Erythroblast (primary cell): ENCODE data around the gene OR1F1.
"Not testable (repeated sequence)": the region's sequence is repeated elsewhere in the genome, so short reads cannot be mapped to it uniquely, and the experiment has no call there.

ENCODE experiments used
- DNase-seq, 2 experiments: peaks; one replicate each; lab custom pipeline; 2025; lab: John Stamatoyannopoulos, UW
- GATA1 ChIP-seq: IDR thresholded peaks from 2 replicates; pipeline ENCODE4 v1.6.1; 2011; ENCODE audit warnings: low read depth, mild to moderate bottlenecking, control low read depth, low read length, moderate library complexity
- POLR2A ChIP-seq: IDR thresholded peaks from 2 replicates; pipeline ENCODE4 v1.6.1; 2011; ENCODE audit warnings: mild to moderate bottlenecking, low read length

Gene OR1F1

DNA sequence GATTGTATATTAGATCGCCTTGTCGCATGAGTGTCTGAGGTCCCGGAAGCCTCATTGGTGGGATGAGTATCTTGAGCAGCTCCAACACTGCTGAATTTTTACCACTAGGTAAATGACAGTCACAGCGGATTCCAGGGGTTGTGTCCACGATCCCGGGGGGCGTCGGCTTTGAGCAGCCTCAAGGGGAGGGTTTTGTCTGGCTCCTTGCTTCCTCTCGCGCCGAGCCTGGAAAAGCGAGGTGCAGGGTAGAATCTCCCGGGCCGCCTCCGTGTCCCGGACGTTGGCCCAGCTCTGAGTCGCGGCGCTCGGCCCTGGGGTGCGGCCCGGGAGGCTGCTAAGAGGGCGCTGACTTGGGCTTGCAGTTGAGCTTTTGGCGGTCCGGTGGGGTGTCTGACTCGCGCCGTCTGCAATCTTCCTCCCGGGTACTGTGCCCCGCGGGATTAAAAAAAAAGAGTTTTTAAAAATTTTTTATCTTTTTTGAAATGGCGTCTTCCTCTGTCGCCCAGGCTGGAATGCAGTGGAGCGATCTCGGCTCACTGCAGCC, 4.5 kb downstream of the OR1F1 start:
- no peak for TF ChIP-seq GATA1
- TF ChIP-seq POLR2A = no peak
- no peak for DNase-seq

DNA sequence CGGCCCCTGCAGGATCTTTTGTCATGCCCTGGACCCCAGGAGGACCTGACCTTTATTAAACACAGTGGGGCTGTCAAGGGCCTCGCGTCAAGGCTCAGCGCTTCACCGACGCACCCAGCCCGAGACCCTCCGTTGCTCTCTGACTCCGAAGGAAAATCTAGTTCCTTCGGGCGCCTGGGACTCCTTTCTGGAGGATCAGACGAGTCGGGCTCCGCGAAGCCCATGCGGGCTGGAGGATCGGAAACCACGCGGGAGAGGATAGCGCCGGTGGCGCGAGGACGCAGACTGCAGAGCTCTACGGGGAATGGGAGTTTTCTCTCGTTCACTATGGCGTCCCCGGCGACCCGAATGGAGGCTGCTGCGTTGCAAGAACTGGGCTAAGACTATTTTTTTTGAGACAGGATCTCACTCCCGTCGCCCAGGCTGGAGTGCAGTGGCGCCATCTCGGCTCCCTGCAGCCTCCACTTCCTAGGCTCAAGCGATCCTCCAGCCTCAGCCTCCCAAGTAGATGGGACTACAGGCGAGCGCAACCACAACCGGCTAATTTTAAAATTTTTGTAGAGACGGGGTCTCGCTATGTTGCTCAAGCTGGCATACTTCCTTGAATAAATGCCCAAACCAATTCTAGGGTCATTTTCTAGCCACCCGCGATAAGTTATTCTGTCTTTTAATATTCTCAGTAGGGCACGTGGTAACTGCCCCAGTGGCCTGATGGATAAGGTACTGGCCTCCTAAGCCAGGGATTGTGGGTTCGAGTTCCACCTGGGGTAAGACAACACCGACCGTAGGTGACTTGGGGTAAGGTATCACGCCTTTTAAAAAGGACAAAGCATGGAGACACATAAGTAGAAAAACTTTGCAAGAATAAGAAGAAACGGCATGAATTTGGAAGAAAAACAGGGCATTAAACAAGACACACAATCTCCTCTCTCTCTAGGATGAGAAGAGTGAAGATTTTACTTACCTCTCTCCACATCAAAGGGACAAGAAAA, 5.5 kb downstream of the OR1F1 start:
- no peak for DNase-seq
- no peak for TF ChIP-seq POLR2A

- no peak for TF ChIP-seq GATA1
- no peak for TF ChIP-seq POLR2A
- DNase-seq = peak in 1 of 2 experiments; percentile 31
Measured at GRCh38 chr16:3194792-3195191, 6.8 kb downstream of the OR1F1 start.

- DNase-seq = no peak
- TF ChIP-seq POLR2A (no peak), GATA1 (no peak)
Measured at GRCh38 chr16:3195975-3196374, 8.0 kb downstream of the OR1F1 start.

DNA sequence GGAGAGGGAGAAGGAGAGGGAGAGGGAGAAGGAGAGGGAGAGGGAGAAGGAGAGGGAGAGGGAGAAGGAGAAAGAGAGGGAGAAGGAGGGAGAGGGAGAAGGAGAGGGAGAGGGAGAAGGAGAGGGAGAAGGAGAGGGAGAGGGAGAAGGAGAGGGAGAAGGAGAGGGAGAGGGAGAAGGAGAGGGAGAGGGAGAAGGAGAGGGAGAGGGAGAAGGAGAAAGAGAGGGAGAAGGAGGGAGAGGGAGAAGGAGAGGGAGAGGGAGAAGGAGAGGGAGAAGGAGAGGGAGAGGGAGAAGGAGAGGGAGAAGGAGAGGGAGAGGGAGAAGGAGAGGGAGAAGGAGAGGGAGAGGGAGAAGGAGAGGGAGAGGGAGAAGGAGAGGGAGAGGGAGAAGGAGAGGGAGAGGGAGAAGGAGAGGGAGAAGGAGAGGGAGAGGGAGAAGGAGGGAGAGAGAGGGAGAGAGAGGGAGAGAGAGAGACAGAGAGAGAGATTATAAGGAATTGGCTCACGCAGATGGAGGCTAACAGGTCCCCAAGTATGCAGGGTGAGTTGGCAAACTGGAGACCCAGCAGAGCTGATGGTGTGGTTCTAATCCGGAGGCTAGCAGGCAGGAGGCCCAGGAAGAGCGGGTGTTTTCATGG, 9.8 kb downstream of the OR1F1 start:
- DNase-seq = not testable (repeated sequence)

- TF ChIP-seq GATA1 = no peak
- no peak for DNase-seq
Measured at GRCh38 chr16:3198334-3199072, 10.5 kb downstream of the OR1F1 start.

- no peak for TF ChIP-seq POLR2A
- no peak for DNase-seq
Measured at GRCh38 chr16:3202903-3203539, 15.0 kb downstream of the OR1F1 start.

DNA sequence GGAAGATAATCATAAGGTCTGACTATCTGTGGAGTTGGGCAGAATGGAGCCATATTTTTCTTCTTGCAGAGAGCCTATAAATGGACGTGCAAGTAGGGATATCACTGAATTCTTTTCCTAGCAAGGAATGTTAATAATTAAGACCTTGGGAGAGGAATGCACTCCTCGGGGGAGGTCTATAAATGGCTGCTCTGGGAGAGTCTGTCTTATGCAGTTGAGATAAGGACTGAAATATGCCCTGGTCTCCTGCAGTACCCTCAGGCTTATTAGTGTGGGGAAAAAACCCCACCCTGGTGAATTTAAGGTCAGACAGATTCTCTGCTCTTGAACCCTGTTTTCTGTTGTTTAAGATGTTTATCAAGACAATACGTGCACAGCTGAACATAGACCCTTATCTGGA, 17.9 kb downstream of the OR1F1 start:
- peak; percentile 10 to 37 for DNase-seq

DNA sequence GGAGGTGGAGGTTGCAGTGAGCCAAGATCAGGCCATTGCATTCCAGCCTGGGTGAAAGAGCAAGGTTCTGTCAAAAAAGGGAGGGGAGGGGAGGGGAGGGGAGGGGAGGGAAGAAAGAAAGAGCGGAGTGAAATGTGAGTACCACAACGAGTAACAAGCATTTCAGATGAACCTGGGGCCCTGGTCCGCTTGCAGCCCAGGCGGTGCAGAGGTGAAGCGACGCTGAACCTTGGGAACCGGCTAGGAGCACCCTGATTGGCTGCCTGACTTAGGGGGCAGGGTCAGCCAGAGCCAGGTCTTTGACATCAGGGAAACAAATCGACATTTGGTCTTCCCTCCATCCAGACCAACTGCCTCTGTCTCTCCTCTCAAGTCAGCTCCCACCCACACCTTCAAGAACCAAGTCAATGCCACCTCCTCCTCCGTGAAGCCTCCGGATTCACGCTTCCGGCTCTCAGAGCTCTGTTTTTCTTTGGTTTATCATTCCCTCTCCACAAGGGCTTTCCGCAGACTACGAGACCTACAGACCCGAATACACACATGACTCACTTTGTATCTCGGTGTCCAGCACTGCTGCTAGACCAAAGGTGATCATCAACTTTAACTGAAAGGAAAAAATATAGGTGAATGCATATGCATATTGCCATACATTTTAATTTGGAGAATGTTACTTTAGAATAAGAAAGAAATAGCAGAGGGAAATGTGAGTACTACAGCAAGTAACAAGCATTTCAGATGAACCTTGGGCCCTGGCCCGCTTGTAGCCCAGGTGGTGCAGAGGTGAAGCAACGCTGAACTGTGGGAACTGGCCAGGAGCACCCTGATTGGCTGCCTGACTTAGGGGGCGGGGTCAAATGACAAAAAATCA, 19.3 kb downstream of the OR1F1 start:
- TF ChIP-seq POLR2A (no peak), GATA1 (no peak)
- DNase-seq = no peak

GRCh38 chr16:3212006-3212405, 24.0 kb downstream of the OR1F1 start:
- TF ChIP-seq GATA1 (no peak), POLR2A (no peak)
- DNase-seq = no peak

DNA sequence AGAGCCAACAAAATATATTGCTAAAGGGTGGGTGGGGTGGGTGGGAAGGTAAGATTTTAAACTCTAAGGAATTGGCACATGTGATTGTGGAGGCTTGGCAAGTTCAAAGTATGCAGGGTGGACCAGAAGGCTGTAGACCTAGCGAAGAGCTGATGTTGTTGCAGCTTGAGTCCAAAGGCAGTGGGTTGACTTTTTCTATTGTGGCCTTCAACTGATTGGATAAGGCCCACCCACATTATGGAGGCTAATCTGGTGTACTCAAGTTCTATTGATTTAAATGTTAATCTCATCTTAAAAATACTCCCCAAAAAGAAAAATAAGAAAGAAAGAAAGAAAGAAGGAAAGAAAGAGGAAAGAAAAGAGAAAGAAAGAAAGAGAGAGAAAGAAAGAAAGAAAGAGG, 24.6 kb downstream of the OR1F1 start:
- TF ChIP-seq GATA1 = no peak
- TF ChIP-seq POLR2A = no peak
- DNase-seq = no peak

DNA sequence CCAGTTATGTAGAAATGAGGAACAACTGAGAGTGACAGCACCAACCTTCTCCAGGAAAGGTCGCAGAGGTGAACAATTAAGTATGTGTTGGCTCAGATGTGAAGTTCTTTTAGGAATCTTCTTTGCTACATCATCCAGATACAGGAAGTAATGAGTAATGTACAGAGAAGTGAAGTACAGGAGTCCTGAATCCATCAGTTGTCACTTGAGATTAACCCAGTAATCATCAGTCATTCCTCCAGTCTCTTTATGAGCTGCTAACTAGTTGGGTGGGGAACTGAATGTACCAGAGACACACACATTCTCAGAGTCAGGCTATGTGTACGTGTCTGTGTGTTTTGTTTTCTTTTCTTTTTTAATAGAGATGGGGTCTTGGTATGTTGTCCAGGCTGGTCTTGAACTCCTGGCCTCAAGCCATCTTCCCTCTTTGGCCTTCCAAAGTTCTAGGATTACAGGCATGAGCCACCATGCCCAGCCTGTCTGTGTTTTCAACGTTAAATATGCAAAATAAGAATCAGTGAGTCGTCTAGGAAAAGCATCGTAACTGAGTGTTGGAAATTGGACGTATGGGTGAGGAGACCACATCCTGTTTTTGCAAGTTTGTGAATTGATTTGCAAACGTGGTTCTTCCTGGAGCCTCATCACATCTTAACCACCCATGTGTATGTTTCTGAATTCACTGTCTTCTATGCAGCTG, 27.0 kb downstream of the OR1F1 start:
- TF ChIP-seq GATA1 (no peak), POLR2A (no peak)
- DNase-seq = no peak
